NOMO-1 (cell line): ENCODE measurements around the gene H1-8.
A peak's percentile ranks its signal among the peaks of the same experiment; 100 is the strongest.

Source experiments
- DNase-seq, 2 experiments: peaks; one replicate each; lab custom pipeline; 2025; ENCODE audit not compliant: unreplicated experiment in 2 of 2; lab: John Stamatoyannopoulos, UW

Gene H1-8

GRCh38 chr3:129571605-129572547 lies 28.9 kb downstream of the H1-8 start:
- DNase-seq = no peak

DNA sequence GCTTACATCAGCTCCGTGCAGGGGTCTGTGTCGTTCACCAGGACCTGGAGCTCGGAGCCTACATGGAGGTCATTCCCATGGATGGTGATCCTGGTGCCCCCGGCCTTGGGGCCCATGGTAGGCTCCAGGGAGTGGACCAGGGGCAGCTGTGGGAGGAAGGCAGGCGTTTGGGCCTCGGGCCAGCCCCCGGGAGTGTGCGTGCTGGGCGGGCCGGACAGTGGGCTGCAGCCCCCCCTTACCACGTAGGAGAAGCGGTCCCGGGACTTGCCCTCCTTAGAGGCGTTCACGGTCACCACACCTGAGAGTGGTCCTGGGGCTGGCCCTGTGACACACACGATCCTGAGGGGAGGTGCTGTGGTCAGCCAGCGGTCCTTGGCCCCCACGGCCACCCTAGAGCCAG lies 29.6 kb downstream of the H1-8 start:
- DNase-seq = no peak

GRCh38 chr3:129573493-129573892 lies 30.5 kb downstream of the H1-8 start:
- DNase-seq = no peak

DNA sequence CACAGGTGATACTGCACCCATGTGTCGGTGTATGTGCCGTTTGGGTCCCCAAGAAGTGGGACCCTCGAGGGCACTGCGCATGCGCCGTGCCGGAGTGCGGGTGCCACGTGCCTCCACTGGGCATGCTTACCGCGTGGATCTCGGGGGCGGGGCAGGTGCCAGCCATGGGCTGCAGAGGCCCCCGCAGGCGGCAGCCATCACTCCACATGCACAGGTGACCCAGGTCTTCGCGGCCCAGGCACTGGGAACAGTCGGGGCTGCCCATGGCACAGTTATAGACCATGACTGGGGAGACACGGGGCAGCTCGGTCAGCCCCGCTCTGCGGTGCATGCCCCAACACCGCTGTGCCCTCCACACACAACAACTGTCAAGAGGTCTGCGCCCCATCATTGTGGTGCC lies 31.2 kb downstream of the H1-8 start:
- DNase-seq = no peak

GRCh38 chr3:129575233-129575996 lies 32.4 kb downstream of the H1-8 start:
- no peak for DNase-seq

GRCh38 chr3:129575997-129576384 lies 33.0 kb downstream of the H1-8 start:
- DNase-seq = no peak

DNA sequence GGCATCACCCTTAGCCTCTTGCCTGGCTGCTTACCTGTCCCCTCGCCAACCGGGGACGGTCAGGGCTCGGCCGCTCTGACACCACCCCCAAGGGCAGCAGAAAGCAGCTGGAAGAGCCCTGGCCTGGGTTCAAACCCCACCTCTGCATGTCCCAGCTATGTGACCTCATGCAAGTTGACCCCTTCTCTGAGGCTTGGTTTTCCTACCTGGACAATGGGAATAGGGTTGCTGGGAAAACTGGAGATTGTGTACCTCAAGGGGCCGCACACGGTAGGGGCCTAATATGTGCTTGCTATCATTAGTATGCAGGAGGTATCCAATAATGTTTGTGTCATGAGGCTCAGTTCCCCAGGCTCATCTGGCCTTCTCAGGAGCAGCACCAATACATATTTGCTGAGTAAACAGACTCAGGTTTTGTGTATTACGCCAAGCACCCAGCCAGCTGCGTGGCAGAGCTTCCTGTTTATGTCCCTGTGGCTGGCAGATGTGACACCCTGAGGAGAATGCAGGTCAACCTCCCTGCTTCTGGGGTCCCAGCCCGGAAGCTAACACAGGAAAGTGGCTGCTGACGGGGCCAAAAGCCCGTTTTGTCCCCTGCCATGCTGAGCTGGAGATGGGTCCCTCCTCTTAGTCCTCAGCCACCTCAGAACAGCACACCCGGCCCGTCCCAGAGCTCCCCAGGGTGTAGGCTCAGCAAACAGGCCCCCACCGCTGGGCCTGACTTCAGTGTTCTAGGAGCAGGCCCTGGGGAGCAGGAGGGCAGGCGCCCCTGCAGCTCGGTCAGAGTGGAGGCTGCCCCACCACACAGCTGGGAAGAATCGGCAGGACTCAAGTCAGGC lies 33.8 kb downstream of the H1-8 start:
- DNase-seq = peak in 1 of 2 experiments; percentile 41

GRCh38 chr3:129577366-129577765 lies 34.4 kb downstream of the H1-8 start:
- DNase-seq = no peak

DNA sequence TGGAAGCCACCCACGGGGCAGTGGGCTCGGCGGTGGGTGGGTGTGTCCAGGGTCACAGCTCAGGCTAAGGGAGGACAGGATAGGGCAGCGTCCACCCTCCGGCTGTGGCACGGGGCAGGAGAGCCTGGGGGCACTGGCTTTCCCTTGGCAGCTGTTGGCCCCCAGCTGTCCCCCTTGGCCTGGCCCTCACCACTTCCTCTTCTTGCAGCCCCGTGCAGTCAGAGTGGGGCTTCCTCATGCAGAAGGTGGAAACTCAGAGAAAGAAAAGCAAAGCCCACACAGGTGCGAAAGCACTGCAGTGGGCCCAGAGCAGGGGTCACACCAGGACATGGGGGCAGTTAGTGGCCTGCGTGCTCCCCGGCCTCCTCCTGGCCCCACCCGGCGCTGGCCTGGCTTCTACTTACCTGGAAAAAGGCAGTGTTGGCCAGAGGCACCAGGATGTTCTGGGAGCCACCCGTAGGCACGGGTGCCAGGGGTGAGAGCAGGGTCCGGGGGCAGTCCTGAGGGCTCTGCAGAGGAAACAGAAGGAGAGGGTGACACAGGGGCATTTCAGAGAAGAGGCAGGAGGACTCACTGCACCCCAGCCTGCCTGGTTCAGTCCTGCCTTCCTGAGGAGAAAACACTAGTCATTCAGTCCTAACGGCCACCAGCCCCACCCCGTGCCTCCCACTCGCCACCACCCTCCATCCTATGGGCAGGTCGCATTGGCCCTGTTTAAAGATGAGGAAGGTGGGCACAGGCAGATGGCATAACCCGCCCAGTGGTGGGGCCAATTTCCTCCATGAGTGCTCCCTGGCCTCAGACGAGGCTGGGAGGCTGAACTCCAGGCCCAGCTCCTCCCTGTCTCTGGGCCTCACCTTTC lies 35.2 kb downstream of the H1-8 start:
- DNase-seq = peak; percentile 88

- no peak for DNase-seq
Observed at GRCh38 chr3:129579991-129580390, 37.0 kb downstream of the H1-8 start.

DNA sequence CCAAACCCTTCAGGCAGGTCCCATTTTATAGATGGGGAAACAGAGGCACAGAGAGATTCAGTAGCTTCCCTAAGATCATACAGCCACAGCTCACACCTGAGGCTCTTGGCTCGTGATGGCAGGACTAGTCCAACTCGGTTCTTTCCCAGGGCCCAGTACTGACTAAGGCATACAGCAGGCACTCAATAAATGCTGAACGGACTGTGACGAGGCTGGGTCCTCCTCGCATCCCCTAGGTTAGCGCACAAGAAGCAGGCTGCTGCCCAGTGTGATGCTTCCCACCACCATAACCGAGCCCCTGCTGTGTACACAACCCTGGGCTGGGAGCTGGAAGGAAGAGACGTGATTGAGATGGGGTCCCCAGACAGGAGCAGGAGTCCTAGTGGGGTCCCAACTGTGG lies 38.6 kb downstream of the H1-8 start:
- DNase-seq = no peak

DNA sequence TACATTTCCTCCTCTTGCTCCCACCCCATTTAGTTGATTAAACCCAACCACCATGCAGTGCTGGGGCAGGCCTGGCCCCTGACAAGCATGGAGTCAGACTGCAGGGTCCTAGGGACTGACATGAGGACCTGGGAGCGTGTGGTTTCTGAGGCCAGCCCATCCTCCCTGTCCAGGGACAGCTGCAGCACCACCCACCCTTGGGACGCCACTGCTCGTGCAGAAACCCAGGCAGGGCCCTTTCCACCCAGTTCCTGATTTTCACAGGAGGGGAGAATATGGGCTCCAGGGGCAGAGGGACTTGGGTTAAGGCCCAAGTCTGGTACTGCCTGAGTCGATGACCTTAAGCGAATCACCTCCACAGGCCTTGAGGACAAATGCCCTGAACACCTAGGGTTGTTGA lies 39.8 kb downstream of the H1-8 start:
- DNase-seq = no peak

DNA sequence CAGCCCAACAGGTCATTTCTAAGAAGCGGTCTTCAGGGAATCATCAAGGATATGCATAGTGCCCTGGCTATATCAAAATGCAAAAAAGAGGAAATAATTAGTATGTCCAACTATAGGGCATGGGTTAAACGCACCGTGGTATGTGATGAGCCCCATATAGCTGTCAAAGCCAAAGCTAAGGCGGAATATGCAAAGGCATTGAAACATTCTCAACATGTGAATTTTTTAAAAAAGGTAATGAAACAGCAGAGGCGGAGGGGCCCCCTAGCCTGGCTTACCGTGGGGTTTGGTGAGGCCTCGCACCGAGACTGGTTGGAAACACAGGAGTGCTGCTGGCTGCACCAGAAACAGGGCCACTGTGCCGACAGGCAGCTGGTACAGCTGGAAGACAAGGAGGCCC lies 40.3 kb downstream of the H1-8 start:
- DNase-seq = no peak

- no peak for DNase-seq
Observed at GRCh38 chr3:129584631-129585030, 41.7 kb downstream of the H1-8 start.

- DNase-seq = no peak
Observed at GRCh38 chr3:129585949-129586657, 43.1 kb downstream of the H1-8 start.

DNA sequence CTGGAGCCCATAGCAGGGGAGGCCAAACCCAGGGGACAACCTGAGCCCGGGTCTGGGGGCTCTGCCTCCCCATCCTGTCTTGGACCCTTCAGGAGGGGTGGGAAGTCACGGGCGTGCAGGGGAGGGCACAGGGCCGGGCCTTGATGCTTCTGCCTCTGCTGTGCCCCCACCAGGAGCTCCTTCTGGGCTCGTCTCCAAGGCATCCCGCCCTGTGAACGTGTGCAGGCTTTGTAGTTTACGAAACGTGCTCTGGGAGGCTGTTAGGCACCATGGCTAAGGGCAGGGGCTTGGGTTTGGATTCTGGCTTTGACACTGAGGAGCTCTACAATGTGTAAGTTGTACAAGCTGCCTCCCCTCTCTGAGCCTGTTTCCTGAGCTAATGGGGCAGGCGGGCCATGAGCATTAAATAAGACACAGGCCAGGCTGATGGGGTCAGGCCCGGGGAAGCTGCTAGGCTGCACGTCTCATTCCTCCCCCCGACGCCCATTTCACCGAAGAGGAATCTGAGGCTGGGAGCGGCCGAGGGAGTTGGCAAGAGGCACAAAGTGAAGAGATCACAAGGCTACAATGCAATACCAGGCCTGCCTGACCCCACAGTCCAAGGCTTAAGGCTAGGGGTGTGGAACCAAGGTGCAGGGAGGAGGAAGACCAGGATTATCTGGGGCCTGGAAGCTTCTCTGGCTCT lies 43.9 kb downstream of the H1-8 start:
- no peak for DNase-seq

GRCh38 chr3:129587566-129588210 lies 44.7 kb downstream of the H1-8 start:
- DNase-seq = no peak

GRCh38 chr3:129590215-129590614 lies 47.2 kb downstream of the H1-8 start:
- no peak for DNase-seq
